Liver (tissue), 3 donors: ENCODE measurements around the gene TPST2.

Experiments used
- ATF3 ChIP-seq: IDR thresholded peaks from 2 replicates; pipeline ENCODE4 v1.6.1; 2016; ENCODE audit warnings: antibody characterized with exemption
- CTCF ChIP-seq: fragments of 150-350 bp; IDR thresholded peaks from 2 replicates; pipeline ENCODE4 v1.5.1; 2017; ENCODE audit warnings: improper control_type of control experiment, low read depth, low read length; ENCODE audit not compliant: missing input control
- EGR1 ChIP-seq, 2 donors: IDR thresholded peaks; 2 replicates each; pipeline ENCODE4 v1.6.1; 2016 to 2018; ENCODE audit warnings: antibody characterized with exemption in 2 of 2, low read depth in 2 of 2
- GABPA ChIP-seq, 2 donors: IDR thresholded peaks in 1 of 2; conservative IDR thresholded peaks in 1 of 2; 2 replicates each; pipeline ENCODE4 v1.6.1; 2016; ENCODE audit warnings: antibody characterized with exemption in 2 of 2, mild to moderate bottlenecking in 1 of 2, moderate library complexity in 1 of 2
- HNF4A ChIP-seq, 2 donors: conservative IDR thresholded peaks; 2 replicates each; pipeline ENCODE4 v1.6.1; 2016; ENCODE audit warnings: antibody characterized with exemption in 2 of 2, mild to moderate bottlenecking in 2 of 2
- MAX ChIP-seq: IDR thresholded peaks from 2 replicates; pipeline ENCODE4 v1.6.1; 2016; ENCODE audit warnings: antibody characterized with exemption
- NR2F2 ChIP-seq: IDR thresholded peaks from 2 replicates; pipeline ENCODE4 v1.6.1; 2016; ENCODE audit warnings: antibody characterized with exemption
- RAD21 ChIP-seq, 2 donors: IDR thresholded peaks; 2 replicates each; pipeline ENCODE4 v1.6.1; 2016; ENCODE audit warnings: antibody characterized with exemption in 2 of 2, mild to moderate bottlenecking in 2 of 2
- REST ChIP-seq: IDR thresholded peaks from 2 replicates; pipeline ENCODE4 v1.6.1; 2016; ENCODE audit warnings: antibody characterized with exemption, mild to moderate bottlenecking
- SP1 ChIP-seq: IDR thresholded peaks from 2 replicates; pipeline ENCODE4 v1.6.1; 2018; ENCODE audit warnings: antibody characterized with exemption, mild to moderate bottlenecking
- TAF1 ChIP-seq: conservative IDR thresholded peaks from 2 replicates; pipeline ENCODE4 v1.6.1; 2016; ENCODE audit warnings: antibody characterized with exemption, mild to moderate bottlenecking
- YY1 ChIP-seq: IDR thresholded peaks from 2 replicates; pipeline ENCODE4 v1.6.1; 2016; ENCODE audit warnings: antibody characterized with exemption, mild to moderate bottlenecking
- ZBTB33 ChIP-seq: IDR thresholded peaks from 2 replicates; pipeline ENCODE4 v1.6.1; 2016; ENCODE audit warnings: antibody characterized with exemption
- donor health status: healthy.
- donor health status: healthy.

- TF ChIP-seq HNF4A (conservative IDR thresholded peaks at IDR 0.05) (no peak), NR2F2 (no peak), CTCF (no peak), EGR1 (IDR thresholded peaks at IDR 0.05; ENCODE audit: low read depth in 2 of 2) (no peak), GABPA (IDR thresholded peaks at IDR 0.05 in 1 of 2, conservative IDR thresholded peaks at IDR 0.05 in 1 of 2) (no peak), YY1 (no peak), REST (no peak), ZBTB33 (no peak), SP1 (no peak), RAD21 (IDR thresholded peaks at IDR 0.05) (no peak), ATF3 (no peak), TAF1 (no peak), MAX (no peak)
These were observed 81.8 kb downstream of the TPST2 start for GRCh38 chr22:26508148-26508547.
